HEK293 (cell line): ENCODE results near the gene MYO1F.

Experiments
- ZNF843 ChIP-seq: fragments of 450-650 bp; formaldehyde crosslinking; IDR thresholded peaks from 2 replicates; pipeline ENCODE4 v1.5.1; 2016; ENCODE audit warnings: missing biosample characterization, missing genetic modification characterization
- ZXDB ChIP-seq: fragments of 450-650 bp; formaldehyde crosslinking; IDR thresholded peaks from 2 replicates; pipeline ENCODE4 v1.5.1; 2016; ENCODE audit warnings: missing biosample characterization, missing genetic modification characterization

- TF ChIP-seq ZNF843 (tag by site-specific recombination) = no peak
- TF ChIP-seq ZXDB (tag by site-specific recombination) = peak; percentile 87
Measured at GRCh38 chr19:8580710-8581281, 3.6 kb upstream of the MYO1F start.
